H9 (cell line): ENCODE data around the gene GRID1. TPM values are rescaled to one million over a fixed set of nuclear protein-coding genes. Genes with fewer than 3 reads are reported as not detected.

Source experiments
- DNase-seq: peaks from one replicate; pipeline ENCODE4 v3.0.0-alpha.2; 2017
- H2AFZ ChIP-seq: one replicate; pipeline ENCODE4 v1.6.1; 2013; ENCODE audit warnings: mild to moderate bottlenecking, low read length, control low read depth, moderate library complexity
- H2AK5ac ChIP-seq: 2 replicates; pipeline ENCODE4 v1.6.1; 2013; ENCODE audit warnings: low read length, control low read depth, mixed read lengths; ENCODE audit not compliant: insufficient read length
- H2BK120ac ChIP-seq: one replicate; pipeline ENCODE4 v1.6.1; 2013; ENCODE audit warnings: low read depth, mild to moderate bottlenecking, low read length, control low read depth, inconsistent platforms; ENCODE audit not compliant: poor library complexity, severe bottlenecking
- H2BK12ac ChIP-seq: 2 replicates; pipeline ENCODE4 v1.6.1; 2013; ENCODE audit warnings: low read length, control low read depth, mixed read lengths, low read depth; ENCODE audit not compliant: insufficient read length
- H2BK15ac ChIP-seq: 2 replicates; pipeline ENCODE4 v1.6.1; 2013; ENCODE audit warnings: low read depth, low read length, control low read depth
- H2BK20ac ChIP-seq: one replicate; pipeline ENCODE4 v1.6.1; 2013; ENCODE audit warnings: low read depth, mild to moderate bottlenecking, low read length, control low read depth, inconsistent platforms; ENCODE audit not compliant: poor library complexity, severe bottlenecking
- H2BK5ac ChIP-seq: 2 replicates; pipeline ENCODE4 v1.6.1; 2013; ENCODE audit warnings: low read length, control low read depth, mixed read lengths; ENCODE audit not compliant: insufficient read length
- H3K14ac ChIP-seq: 2 replicates; pipeline ENCODE4 v1.6.1; 2013; ENCODE audit warnings: low read length, control low read depth; ENCODE audit not compliant: insufficient read depth
- H3K18ac ChIP-seq: 2 replicates; pipeline ENCODE4 v1.6.1; 2013; ENCODE audit warnings: low read depth, mild to moderate bottlenecking, mixed read lengths, low read length, control low read depth; ENCODE audit not compliant: insufficient read length
- H3K23ac ChIP-seq: 2 replicates; pipeline ENCODE4 v1.6.1; 2013; ENCODE audit warnings: low read length, control low read depth, mixed read lengths, low read depth; ENCODE audit not compliant: insufficient read length
- H3K23me2 ChIP-seq: 2 replicates; pipeline ENCODE4 v1.6.1; 2013; ENCODE audit warnings: low read depth, mild to moderate bottlenecking, mixed read lengths, low read length, control low read depth; ENCODE audit not compliant: insufficient read length, poor library complexity, severe bottlenecking
- H3K27ac ChIP-seq: 2 replicates; pipeline ENCODE4 v1.5.1; 2013; ENCODE audit warnings: low read length, control low read depth, mixed read lengths, low read depth; ENCODE audit not compliant: insufficient read length
- H3K27me3 ChIP-seq: 2 replicates; pipeline ENCODE4 v1.6.1; 2013; ENCODE audit warnings: low read length, control low read depth, inconsistent platforms; ENCODE audit not compliant: insufficient read depth
- H3K4ac ChIP-seq: 2 replicates; pipeline ENCODE4 v1.6.1; 2013; ENCODE audit warnings: low read depth, mild to moderate bottlenecking, control low read depth, inconsistent platforms, low read length, moderate library complexity
- H3K4me1 ChIP-seq: 2 replicates; pipeline ENCODE4 v1.6.1; 2013; ENCODE audit warnings: low read length, control low read depth, inconsistent platforms; ENCODE audit not compliant: insufficient read depth
- H3K4me2 ChIP-seq: 2 replicates; pipeline ENCODE4 v1.6.1; 2013; ENCODE audit warnings: low read length, control low read depth, mixed read lengths; ENCODE audit not compliant: insufficient read length, insufficient read depth
- H3K56ac ChIP-seq: 2 replicates; pipeline ENCODE4 v1.6.1; 2013; ENCODE audit warnings: low read depth, mild to moderate bottlenecking, mixed read lengths, low read length, control low read depth; ENCODE audit not compliant: insufficient read length
- H3K79me1 ChIP-seq: 2 replicates; pipeline ENCODE4 v1.6.1; 2013; ENCODE audit warnings: low read depth, mild to moderate bottlenecking, moderate library complexity, low read length, control low read depth, inconsistent platforms; ENCODE audit not compliant: insufficient read depth, poor library complexity, severe bottlenecking
- H3K79me2 ChIP-seq: 2 replicates; pipeline ENCODE4 v1.6.1; 2013; ENCODE audit warnings: low read length, control low read depth, inconsistent platforms; ENCODE audit not compliant: insufficient read depth
- H3K9ac ChIP-seq: 2 replicates; pipeline ENCODE4 v1.6.1; 2013; ENCODE audit warnings: low read length, control low read depth, mixed read lengths; ENCODE audit not compliant: insufficient read length; ENCODE audit errors: extremely low read depth
- H3K9me3 ChIP-seq: one replicate; pipeline ENCODE4 v1.6.1; 2013; ENCODE audit warnings: low read depth, low read length, inconsistent platforms; ENCODE audit not compliant: control insufficient read depth
- H3T11ph ChIP-seq: one replicate; pipeline ENCODE4 v1.6.1; 2013; ENCODE audit warnings: mild to moderate bottlenecking, low read length, control low read depth, inconsistent platforms
- H4K20me1 ChIP-seq: one replicate; pipeline ENCODE4 v1.6.1; 2013; ENCODE audit not compliant: control insufficient read depth, insufficient read length, insufficient read depth
- H4K5ac ChIP-seq: 2 replicates; pipeline ENCODE4 v1.6.1; 2013; ENCODE audit warnings: low read depth, mild to moderate bottlenecking, mixed read lengths, low read length, control low read depth; ENCODE audit not compliant: insufficient read length
- H4K8ac ChIP-seq: replicated peaks from 2 replicates; pipeline ENCODE4 v1.6.1; 2013; ENCODE audit warnings: low read length, control low read depth, mixed read lengths, low read depth; ENCODE audit not compliant: insufficient read length
- H4K91ac ChIP-seq: 2 replicates; pipeline ENCODE4 v1.6.1; 2013; ENCODE audit warnings: low read depth, mild to moderate bottlenecking, moderate library complexity, mixed read lengths, low read length, control low read depth; ENCODE audit not compliant: insufficient read length
- H3K27ac Mint-ChIP-seq, 3 experiments: 2 replicates in 2 of 3; 3 replicates in 1 of 3; pipeline ENCODE4 v1.8.0; 2020 to 2021; ENCODE audit warnings: mixed read lengths in 3 of 3, mild to moderate bottlenecking in 1 of 3, moderate library complexity in 1 of 3
- H3K27me3 Mint-ChIP-seq: 2 replicates; pipeline ENCODE4 v1.8.0; 2021; ENCODE audit warnings: low read depth, mild to moderate bottlenecking, moderate library complexity, mixed read lengths
- H3K36me3 Mint-ChIP-seq, 3 experiments: 2 replicates in 2 of 3; 3 replicates in 1 of 3; pipeline ENCODE4 v1.8.0; 2020 to 2021; ENCODE audit warnings: low read depth in 3 of 3, mixed read lengths in 3 of 3; ENCODE audit not compliant: insufficient read depth in 1 of 3
- H3K4me1 Mint-ChIP-seq, 2 experiments: 2 replicates each; pipeline ENCODE4 v1.8.0; 2020; ENCODE audit warnings: mixed read lengths in 2 of 2
- H3K4me3 Mint-ChIP-seq, 2 experiments: 2 replicates in 1 of 2; 3 replicates in 1 of 2; pipeline ENCODE4 v1.8.0; 2020 to 2021; ENCODE audit warnings: mild to moderate bottlenecking in 2 of 2, mixed read lengths in 2 of 2, moderate library complexity in 1 of 2
- H3K9me3 Mint-ChIP-seq, 2 experiments: 2 replicates in 1 of 2; 3 replicates in 1 of 2; pipeline ENCODE4 v1.8.0; 2020; ENCODE audit warnings: mild to moderate bottlenecking in 2 of 2, mixed read lengths in 2 of 2, moderate library complexity in 1 of 2
- CTCF ChIP-seq: fragments of 200-600 bp; sonication (generic); conservative IDR thresholded peaks from 3 replicates; pipeline ENCODE4 v1.8.0; 2021; ENCODE audit warnings: antibody characterized with exemption, mild to moderate bottlenecking
- WGBS: extraction: QIAGEN DNeasy Blood & Tissue Kit; methylation state at CpG from one replicate; pipeline ENCODE4 v1.1.7; 2013; ENCODE audit warnings: missing lambda C conversion rate, low lambda C conversion rate, mixed read lengths; ENCODE audit not compliant: insufficient read length; ENCODE audit errors: extremely low coverage; 5-methylcytosine and 5-hydroxymethylcytosine counted together
- total RNA-seq: library from RNA; stranded (reverse); gene quantifications from 2 replicates; pipeline ENCODE4 v1.2.1, GENCODE V29; 2021

Gene GRID1
- total RNA-seq, 1 experiment from 2014 or later, result 0.35 TPM

- H3K9me3 ChIP-seq, result no peaks in the 10 kb centered on the region
- no peak overlapping the region for H2BK20ac ChIP-seq
- no peak overlapping the region for H2BK5ac ChIP-seq
- no peak overlapping the region for H3K27ac ChIP-seq
- H3K79me1 ChIP-seq, result no peaks in the 10 kb centered on the region
- Mint-ChIP-seq H3K4me3 (peak overlapping the region; percentile 60 to 86), H3K9me3 (peaks cover 0 to 2% of the 10 kb centered on the region in 2 experiments; a peak in 1 of 5 replicates), H3K36me3 (no peaks in the 10 kb centered on the region), H3K27ac (no peak overlapping the region), H3K4me1 (peaks cover 15 to 25% of the 10 kb centered on the region in 2 experiments), H3K27me3 (peaks cover 85% of the 10 kb centered on the region)
- H3K23me2 ChIP-seq, result peaks cover 18% of the 10 kb centered on the region
- no peak for TF ChIP-seq CTCF
- H3K23ac ChIP-seq, result no peak overlapping the region
- no peak overlapping the region for H2BK12ac ChIP-seq
- H3K79me2 ChIP-seq, result no peaks in the 10 kb centered on the region
- no peak overlapping the region for H4K5ac ChIP-seq
- peak; percentile 68 for DNase-seq
- no peak overlapping the region for H3K18ac ChIP-seq
- peak overlapping the region; percentile 45 for H3K4me2 ChIP-seq
- no peak overlapping the region for H4K91ac ChIP-seq
- no peak overlapping the region for H2BK120ac ChIP-seq
- no peak overlapping the region for H4K8ac ChIP-seq
- H2AK5ac ChIP-seq, result no peak overlapping the region
- peaks cover 5% of the 10 kb centered on the region for H4K20me1 ChIP-seq
- H3K14ac ChIP-seq, result no peak overlapping the region
- H3K9ac ChIP-seq, result no peak overlapping the region
- no peak overlapping the region for H2BK15ac ChIP-seq
- no peaks in the 10 kb centered on the region for H3K4me1 ChIP-seq
- no peak overlapping the region for H2AFZ ChIP-seq
- no peak overlapping the region for H3K56ac ChIP-seq
- no peak overlapping the region for H3K4ac ChIP-seq
- WGBS, result no CpG with 5 or more reads among the region's 15 CpGs
- no peak overlapping the region for H3T11ph ChIP-seq
- H3K27me3 ChIP-seq, result peaks cover 43% of the 10 kb centered on the region
Measured at GRCh38 chr10:86362586-86363183, 3.9 kb downstream of the GRID1 start.
